Retinal pigment epithelial cell (primary cell): ENCODE data around the gene TNFSF4.

ENCODE experiments used
- DNase-seq: peaks from one replicate; pipeline ENCODE4 v3.0.0-alpha.2; 2010; ENCODE audit warnings: low read depth
- H3K4me3 ChIP-seq: 2 replicates; pipeline ENCODE4 v1.5.1; 2011; ENCODE audit warnings: mild to moderate bottlenecking, low read length, control low read depth, moderate library complexity
- CTCF ChIP-seq: conservative IDR thresholded peaks from 2 replicates; pipeline ENCODE4 v1.5.1; 2011; ENCODE audit warnings: low read depth, low read length, control low read depth, inconsistent platforms

TNFSF4 gene

GRCh38 chr1:173149887-173150286 is 57.2 kb downstream of the TNFSF4 start:
- no peak overlapping the region for H3K4me3 ChIP-seq
- DNase-seq: no peak
- TF ChIP-seq CTCF: no peak

GRCh38 chr1:173148971-173149370 is 58.2 kb downstream of the TNFSF4 start:
- no peak for DNase-seq
- H3K4me3 ChIP-seq: no peak overlapping the region
- no peak for TF ChIP-seq CTCF

GRCh38 chr1:173148545-173148944 is 58.6 kb downstream of the TNFSF4 start:
- no peak overlapping the region for H3K4me3 ChIP-seq
- DNase-seq: no peak
- TF ChIP-seq CTCF: no peak

- DNase-seq: no peak
- TF ChIP-seq CTCF: no peak
- H3K4me3 ChIP-seq: no peak overlapping the region
These were observed 66.4 kb downstream of the TNFSF4 start for GRCh38 chr1:173140733-173141132.

- H3K4me3 ChIP-seq: no peak overlapping the region
- no peak for TF ChIP-seq CTCF
- DNase-seq: no peak
These were observed 67.4 kb downstream of the TNFSF4 start for GRCh38 chr1:173139706-173140105.

GRCh38 chr1:173137107-173137706 is 69.9 kb downstream of the TNFSF4 start:
- no peak for DNase-seq
- TF ChIP-seq CTCF: no peak
- H3K4me3 ChIP-seq: no peak overlapping the region

GRCh38 chr1:173134800-173135199 is 72.3 kb downstream of the TNFSF4 start:
- TF ChIP-seq CTCF: no peak
- DNase-seq: no peak
- no peak overlapping the region for H3K4me3 ChIP-seq
